HepG2 (cell line): ENCODE results near the gene ACRBP. TPM values are rescaled to one million over a fixed set of nuclear protein-coding genes. Genes with fewer than 3 reads are reported as not detected.

Experiments
- BHLHE40 ChIP-seq: IDR thresholded peaks from 2 replicates; pipeline ENCODE4 v1.6.1; 2011; ENCODE audit warnings: low read length, improper control_type of control experiment
- DNMT3B ChIP-seq: conservative IDR thresholded peaks from 2 replicates; pipeline ENCODE4 v1.6.1; 2016; ENCODE audit warnings: missing biosample characterization, control low read depth
- MBD4 ChIP-seq: IDR thresholded peaks from 2 replicates; pipeline ENCODE4 v1.6.1; 2012; ENCODE audit warnings: low read length, inconsistent platforms, borderline replicate concordance
- ONECUT2 ChIP-seq: sonication (generic); formaldehyde crosslinking; IDR thresholded peaks from 2 replicates; pipeline ENCODE4 v1.4.0; 2020; ENCODE audit warnings: missing genetic modification reagents
- PAX8 ChIP-seq: sonication (generic); formaldehyde crosslinking; IDR thresholded peaks from 2 replicates; pipeline ENCODE4 v1.8.0; 2022; ENCODE audit warnings: mild to moderate bottlenecking, missing genetic modification reagents, borderline replicate concordance
- ZNF569 ChIP-seq: sonication (generic); formaldehyde crosslinking; IDR thresholded peaks from 2 replicates; pipeline ENCODE4 v1.5.0; 2020; ENCODE audit warnings: mild to moderate bottlenecking, missing genetic modification reagents, moderate library complexity, borderline replicate concordance
- polyA plus RNA-seq, 8 experiments: library from polyadenylated mRNA; depleted of rRNA in 3 of 8; stranded (reverse) in 7 of 8; unstranded in 1 of 8; fragments of >200 nt; fragmentation: Illumina TruSeq in 4 of 8; extraction: Trizol in 4 of 8; gene quantifications; 2 replicates each; pipeline versions ENCODE4 v1.2.1 to v1.2.3, GENCODE V29; 2011 to 2016; ENCODE audit warnings: low read depth in 4 of 8, missing spikeins in 1 of 8, mixed read lengths in 1 of 8; ENCODE audit not compliant: insufficient read depth in 1 of 8
- total RNA-seq, 5 experiments: library from RNA; depleted of rRNA; stranded (reverse); fragments of >200 nt; fragmentation: Illumina TruSeq; extraction: Trizol; gene quantifications; 2 replicates each; pipeline ENCODE4 v1.2.3, GENCODE V29; 2016; ENCODE audit warnings: low read depth in 1 of 5
- TF ChIP-seq, protein P1 (sequence below): sonication (generic); formaldehyde crosslinking; IDR thresholded peaks from 2 replicates; pipeline ENCODE4 v1.9.0; 2021; ENCODE audit warnings: missing genetic modification reagents, borderline replicate concordance
- TF ChIP-seq, protein P2 (sequence below): sonication (generic); formaldehyde crosslinking; IDR thresholded peaks from 2 replicates; pipeline ENCODE4 v1.5.0; 2020; ENCODE audit warnings: mild to moderate bottlenecking, missing genetic modification reagents, borderline replicate concordance
- TF ChIP-seq, protein P3 (sequence below): sonication (generic); formaldehyde crosslinking; IDR thresholded peaks from 2 replicates; pipeline ENCODE4 v1.5.0; 2020; ENCODE audit warnings: mild to moderate bottlenecking, missing genetic modification reagents, moderate library complexity

The ACRBP gene
- total and polyA plus RNA-seq, 2 of the 13 experiments (the other 11 are each of a cell fraction or from before 2014, with no cell fraction given): 0.46 TPM; not detected in 1

DNA sequence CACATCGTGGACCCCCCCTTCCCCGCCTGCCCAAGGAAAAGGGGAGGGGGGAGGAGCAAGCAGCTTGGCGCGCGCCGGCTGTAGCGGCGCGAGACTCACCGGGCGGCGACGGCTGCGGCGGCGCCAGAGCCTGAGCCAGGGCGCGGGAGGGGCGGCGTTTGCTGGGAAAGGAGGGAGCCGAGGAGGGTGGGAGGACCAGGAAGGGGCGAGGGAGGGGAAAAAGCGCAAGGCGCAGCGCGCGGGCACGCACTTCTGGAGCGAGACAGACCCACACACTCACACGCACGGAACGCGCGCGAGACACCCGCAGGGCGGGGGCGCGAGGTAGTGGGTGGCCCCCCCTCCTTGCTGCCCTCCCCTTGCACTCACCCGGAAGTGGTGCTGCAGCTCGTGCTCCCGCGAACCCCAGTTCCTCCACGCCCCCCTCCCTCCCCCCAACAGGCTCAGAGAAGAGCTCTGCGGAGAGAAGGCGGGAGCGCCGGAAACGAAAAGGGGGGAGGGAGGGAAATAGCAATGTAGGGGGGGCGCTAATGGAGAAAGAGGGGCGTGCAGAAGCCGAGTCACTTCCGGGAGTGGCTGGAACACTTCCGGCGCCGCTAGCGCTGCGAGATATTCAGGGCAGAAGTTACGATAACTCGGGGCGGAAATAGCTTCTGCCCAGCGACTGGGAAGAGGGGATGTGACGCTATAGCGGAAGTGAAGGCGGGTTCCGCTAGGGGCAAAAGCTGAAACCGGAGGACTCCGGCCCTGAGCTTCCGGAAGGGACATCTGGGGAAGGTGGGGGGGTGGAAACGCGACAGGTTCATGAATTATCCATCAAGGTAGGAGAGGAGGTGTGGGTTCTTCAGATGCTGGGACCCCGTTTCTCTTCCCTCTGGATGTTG is 42.0 kb upstream of the ACRBP start, which contains the start of gene ZNF384 (continued):
- TF ChIP-seq ONECUT2 (CRISPR knock-in tag): no peak
- no peak for TF ChIP-seq BHLHE40
- no peak for TF ChIP-seq MBD4
- 0 out of 2 replicates have a peak, but pooled peaks have one; percentile 42 for TF ChIP-seq ZNF569 (CRISPR knock-in tag)
- TF ChIP-seq, protein P1, sequence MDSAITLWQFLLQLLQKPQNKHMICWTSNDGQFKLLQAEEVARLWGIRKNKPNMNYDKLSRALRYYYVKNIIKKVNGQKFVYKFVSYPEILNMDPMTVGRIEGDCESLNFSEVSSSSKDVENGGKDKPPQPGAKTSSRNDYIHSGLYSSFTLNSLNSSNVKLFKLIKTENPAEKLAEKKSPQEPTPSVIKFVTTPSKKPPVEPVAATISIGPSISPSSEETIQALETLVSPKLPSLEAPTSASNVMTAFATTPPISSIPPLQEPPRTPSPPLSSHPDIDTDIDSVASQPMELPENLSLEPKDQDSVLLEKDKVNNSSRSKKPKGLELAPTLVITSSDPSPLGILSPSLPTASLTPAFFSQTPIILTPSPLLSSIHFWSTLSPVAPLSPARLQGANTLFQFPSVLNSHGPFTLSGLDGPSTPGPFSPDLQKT (CRISPR knock-in tag): no peak
- TF ChIP-seq PAX8 (CRISPR knock-in tag): no peak
- TF ChIP-seq, protein P2, sequence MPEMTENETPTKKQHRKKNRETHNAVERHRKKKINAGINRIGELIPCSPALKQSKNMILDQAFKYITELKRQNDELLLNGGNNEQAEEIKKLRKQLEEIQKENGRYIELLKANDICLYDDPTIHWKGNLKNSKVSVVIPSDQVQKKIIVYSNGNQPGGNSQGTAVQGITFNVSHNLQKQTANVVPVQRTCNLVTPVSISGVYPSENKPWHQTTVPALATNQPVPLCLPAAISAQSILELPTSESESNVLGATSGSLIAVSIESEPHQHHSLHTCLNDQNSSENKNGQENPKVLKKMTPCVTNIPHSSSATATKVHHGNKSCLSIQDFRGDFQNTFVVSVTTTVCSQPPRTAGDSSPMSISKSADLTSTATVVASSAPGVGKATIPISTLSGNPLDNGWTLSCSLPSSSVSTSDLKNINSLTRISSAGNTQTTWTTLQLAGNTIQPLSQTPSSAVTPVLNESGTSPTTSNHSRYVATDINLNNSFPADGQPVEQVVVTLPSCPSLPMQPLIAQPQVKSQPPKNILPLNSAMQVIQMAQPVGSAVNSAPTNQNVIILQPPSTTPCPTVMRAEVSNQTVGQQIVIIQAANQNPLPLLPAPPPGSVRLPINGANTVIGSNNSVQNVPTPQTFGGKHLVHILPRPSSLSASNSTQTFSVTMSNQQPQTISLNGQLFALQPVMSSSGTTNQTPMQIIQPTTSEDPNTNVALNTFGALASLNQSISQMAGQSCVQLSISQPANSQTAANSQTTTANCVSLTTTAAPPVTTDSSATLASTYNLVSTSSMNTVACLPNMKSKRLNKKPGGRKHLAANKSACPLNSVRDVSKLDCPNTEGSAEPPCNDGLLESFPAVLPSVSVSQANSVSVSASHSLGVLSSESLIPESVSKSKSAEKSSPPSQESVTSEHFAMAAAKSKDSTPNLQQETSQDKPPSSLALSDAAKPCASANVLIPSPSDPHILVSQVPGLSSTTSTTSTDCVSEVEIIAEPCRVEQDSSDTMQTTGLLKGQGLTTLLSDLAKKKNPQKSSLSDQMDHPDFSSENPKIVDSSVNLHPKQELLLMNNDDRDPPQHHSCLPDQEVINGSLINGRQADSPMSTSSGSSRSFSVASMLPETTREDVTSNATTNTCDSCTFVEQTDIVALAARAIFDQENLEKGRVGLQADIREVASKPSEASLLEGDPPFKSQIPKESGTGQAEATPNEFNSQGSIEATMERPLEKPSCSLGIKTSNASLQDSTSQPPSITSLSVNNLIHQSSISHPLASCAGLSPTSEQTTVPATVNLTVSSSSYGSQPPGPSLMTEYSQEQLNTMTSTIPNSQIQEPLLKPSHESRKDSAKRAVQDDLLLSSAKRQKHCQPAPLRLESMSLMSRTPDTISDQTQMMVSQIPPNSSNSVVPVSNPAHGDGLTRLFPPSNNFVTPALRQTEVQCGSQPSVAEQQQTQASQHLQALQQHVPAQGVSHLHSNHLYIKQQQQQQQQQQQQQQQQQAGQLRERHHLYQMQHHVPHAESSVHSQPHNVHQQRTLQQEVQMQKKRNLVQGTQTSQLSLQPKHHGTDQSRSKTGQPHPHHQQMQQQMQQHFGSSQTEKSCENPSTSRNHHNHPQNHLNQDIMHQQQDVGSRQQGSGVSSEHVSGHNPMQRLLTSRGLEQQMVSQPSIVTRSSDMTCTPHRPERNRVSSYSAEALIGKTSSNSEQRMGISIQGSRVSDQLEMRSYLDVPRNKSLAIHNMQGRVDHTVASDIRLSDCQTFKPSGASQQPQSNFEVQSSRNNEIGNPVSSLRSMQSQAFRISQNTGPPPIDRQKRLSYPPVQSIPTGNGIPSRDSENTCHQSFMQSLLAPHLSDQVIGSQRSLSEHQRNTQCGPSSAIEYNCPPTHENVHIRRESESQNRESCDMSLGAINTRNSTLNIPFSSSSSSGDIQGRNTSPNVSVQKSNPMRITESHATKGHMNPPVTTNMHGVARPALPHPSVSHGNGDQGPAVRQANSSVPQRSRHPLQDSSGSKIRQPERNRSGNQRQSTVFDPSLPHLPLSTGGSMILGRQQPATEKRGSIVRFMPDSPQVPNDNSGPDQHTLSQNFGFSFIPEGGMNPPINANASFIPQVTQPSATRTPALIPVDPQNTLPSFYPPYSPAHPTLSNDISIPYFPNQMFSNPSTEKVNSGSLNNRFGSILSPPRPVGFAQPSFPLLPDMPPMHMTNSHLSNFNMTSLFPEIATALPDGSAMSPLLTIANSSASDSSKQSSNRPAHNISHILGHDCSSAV (CRISPR knock-in tag): no peak; the same call in 1 of the 2 replicates
- TF ChIP-seq, protein P3, sequence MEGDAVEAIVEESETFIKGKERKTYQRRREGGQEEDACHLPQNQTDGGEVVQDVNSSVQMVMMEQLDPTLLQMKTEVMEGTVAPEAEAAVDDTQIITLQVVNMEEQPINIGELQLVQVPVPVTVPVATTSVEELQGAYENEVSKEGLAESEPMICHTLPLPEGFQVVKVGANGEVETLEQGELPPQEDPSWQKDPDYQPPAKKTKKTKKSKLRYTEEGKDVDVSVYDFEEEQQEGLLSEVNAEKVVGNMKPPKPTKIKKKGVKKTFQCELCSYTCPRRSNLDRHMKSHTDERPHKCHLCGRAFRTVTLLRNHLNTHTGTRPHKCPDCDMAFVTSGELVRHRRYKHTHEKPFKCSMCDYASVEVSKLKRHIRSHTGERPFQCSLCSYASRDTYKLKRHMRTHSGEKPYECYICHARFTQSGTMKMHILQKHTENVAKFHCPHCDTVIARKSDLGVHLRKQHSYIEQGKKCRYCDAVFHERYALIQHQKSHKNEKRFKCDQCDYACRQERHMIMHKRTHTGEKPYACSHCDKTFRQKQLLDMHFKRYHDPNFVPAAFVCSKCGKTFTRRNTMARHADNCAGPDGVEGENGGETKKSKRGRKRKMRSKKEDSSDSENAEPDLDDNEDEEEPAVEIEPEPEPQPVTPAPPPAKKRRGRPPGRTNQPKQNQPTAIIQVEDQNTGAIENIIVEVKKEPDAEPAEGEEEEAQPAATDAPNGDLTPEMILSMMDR (CRISPR knock-in tag): peak; percentile 31
- TF ChIP-seq DNMT3B (CRISPR knock-in tag): no peak; the same call in 1 of the 2 replicates
